NCI-H2029 (cell line): Measurements from ENCODE around the gene SMAD4.

Experiments used
- DNase-seq: peaks from one replicate; lab custom pipeline; 2025; lab: John Stamatoyannopoulos, UW

Gene SMAD4

GRCh38 chr18:51021226-51021965, 8.6 kb upstream of the SMAD4 start:
- no peak for DNase-seq

GRCh38 chr18:51025512-51025911, 4.5 kb upstream of the SMAD4 start:
- no peak for DNase-seq

GRCh38 chr18:51028201-51028805, 1.7 kb upstream of the SMAD4 start:
- DNase-seq: no peak

- peak; percentile 29 for DNase-seq
Observed at GRCh38 chr18:51029378-51029693, 677 bp upstream of the SMAD4 start.

DNA sequence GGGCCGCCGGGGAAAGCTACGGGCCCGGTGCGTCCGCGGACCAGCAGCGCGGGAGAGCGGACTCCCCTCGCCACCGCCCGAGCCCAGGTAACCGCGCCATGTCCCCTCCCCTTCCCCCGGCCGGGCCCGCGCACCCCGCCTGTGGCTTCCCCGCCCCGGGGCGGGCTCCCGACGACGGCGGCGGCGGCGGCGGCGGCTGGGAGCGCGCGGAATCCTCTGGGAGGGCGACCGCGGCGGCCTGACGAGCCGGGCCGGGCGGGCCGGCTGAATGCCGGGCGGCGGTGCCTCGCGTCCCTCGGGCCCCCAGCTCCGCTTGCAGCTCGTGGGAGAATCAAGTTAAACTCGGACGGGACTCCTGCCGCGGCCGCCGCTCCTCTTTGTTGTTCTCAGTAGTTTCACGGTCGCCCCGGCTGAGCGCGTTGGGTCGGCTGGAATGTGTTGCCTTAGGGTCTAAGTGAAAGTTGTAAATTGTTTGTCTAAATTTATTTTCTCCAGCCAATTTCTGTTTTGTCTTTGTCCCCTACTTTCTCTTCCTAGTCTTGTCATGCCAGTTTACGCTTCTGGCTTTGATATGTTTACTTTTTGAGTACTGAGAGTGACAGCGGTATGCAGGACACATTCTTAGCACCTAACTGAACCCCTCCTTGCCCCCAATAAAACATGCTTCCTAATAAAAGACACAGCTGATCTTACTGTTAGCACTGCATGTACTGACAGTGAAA, 685 bp downstream of the SMAD4 start:
- peak; percentile 25 for DNase-seq

DNA sequence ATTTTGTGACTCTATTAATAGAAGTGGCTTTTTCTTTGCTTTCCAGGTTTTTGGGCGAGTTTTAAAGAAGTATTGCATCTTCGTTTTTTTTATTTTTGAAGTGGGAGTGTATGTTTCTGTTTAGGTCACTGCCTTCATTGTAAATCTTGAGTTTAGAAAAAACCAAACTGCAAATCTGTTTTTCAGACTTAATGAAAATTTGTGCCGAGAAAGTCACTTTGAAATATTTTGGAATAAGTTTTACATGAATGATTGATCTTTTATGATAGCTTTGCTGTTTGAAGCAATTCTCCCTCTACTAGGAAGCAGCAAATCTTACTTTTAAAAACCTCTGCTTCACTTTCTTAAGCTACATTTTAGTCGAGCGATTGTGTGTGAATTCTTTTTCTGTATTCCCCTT, 2.2 kb downstream of the SMAD4 start:
- no peak for DNase-seq

- DNase-seq: no peak
Observed at GRCh38 chr18:51037230-51037629, 7.2 kb downstream of the SMAD4 start.

DNA sequence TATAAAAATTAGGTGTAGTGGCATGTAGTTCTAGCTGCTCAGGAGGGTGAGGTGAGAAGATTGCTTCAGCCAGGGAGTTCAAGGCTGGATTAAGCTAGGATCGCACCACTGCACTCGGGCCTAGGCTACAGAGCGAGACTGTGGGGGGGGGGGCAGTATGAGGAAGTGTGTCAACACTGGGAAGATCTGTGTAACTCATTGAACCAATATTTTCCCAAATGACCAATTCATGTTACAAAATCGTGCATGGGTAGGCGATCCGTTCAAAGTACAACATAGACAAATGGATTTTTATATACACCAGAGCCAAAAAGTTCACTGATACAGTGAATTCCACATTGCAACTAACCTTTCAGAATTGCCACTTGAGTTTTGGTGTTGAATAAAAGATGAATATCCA, 8.1 kb downstream of the SMAD4 start:
- no peak for DNase-seq

DNA sequence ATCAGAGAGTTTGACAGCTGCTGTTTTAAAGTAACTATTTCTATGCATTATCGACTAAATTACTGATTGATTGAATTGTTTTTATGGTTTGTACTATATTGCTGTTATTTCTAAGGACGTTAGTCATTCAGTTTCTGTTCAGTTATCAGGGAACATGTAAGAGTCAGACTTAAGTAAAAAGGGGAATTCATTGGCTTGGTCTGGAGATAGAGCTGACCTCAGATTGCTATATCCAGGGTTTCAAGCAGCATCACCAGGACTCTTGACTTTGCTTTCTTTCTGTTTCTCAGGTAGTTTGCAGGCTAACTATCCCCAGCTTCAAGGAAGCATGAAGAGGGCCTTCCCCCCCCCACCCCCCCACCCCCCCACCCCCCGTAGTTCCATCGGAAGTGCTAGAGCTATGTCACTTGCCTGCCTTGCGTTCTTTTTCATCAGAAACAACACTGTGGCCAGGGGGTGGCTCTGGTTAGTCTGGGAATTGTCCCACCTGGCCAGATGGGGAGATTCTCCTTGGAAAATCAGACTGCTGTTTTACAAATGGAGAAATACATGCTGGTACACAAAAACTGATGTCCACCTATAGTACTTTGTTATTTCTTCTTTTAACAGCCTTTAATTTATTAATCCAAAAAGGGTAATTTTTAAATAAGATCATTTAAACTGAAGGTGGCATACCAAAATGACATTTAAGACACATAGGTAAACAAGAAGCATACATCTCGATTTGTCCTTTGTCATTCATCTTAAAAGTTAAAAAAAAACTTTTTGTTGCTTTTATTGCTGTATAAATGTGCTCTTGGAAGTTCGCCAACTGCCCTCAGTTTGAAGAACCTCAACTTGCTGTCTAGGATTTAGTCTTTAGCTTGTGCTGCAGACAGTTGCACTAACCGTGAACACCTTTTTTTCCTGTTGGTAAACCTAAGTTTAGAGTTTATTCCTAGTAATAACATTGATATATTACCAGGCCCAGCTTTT, 9.4 kb downstream of the SMAD4 start:
- no peak for DNase-seq

GRCh38 chr18:51041677-51042352, 11.8 kb downstream of the SMAD4 start:
- DNase-seq: no peak

DNA sequence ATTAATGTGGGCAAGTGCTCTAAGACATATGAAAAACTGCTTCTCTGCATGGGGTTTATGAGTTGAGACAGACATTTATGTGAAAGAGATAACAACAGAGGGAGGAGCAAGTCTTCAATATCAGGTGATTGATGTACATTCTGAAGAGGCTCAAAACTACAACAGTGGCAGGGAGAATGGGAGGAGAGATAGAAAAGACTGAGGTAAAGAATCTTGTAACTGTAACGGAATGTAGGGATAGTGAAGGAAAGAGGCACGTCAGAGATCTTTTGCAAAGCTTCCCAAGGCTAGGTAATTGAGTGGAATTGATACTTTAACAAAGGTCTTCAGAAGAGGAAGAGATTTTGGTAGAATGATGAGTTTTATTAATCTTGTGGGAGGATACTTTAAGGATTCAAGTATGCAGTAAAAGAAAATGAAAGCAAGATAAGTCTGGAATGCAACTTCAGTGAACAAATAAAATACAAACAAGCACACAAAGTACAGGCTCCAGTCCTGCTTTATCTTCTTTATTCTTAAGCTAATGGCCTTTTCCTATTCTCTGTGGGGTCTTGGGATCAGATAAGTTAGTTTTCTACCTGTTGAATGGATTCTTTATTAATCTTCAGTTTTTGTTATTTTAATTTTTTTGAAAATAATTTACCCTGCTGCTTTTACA, 15.0 kb downstream of the SMAD4 start:
- no peak for DNase-seq

- no peak for DNase-seq
Observed at GRCh38 chr18:51048190-51048589, 18.2 kb downstream of the SMAD4 start.

DNA sequence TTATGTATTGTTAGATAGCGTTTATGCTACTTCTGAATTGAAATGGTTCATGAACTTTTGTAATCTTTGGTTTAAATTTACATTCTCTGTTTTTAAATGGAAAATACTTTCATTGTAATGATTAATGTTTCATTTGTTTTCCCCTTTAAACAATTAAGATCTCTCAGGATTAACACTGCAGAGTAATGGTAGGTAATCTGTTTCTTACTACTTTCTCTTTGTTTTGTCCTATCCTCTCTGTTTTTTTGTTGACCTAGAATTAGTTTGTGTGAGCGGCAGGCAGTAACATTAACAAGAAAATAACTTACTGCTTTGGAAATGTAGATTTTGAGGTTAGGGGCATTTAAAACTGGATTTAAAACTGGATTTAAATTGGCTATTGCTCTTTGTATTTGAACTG, 19.1 kb downstream of the SMAD4 start:
- DNase-seq: no peak

- peak; percentile 15 for DNase-seq
Observed at GRCh38 chr18:51051105-51051712, 21.2 kb downstream of the SMAD4 start.

GRCh38 chr18:51053814-51054213, 23.8 kb downstream of the SMAD4 start:
- DNase-seq: peak; percentile 22

- no peak for DNase-seq
Observed at GRCh38 chr18:51054764-51055163, 24.8 kb downstream of the SMAD4 start.

- no peak for DNase-seq
Observed at GRCh38 chr18:51059969-51060368, 30.0 kb downstream of the SMAD4 start.

DNA sequence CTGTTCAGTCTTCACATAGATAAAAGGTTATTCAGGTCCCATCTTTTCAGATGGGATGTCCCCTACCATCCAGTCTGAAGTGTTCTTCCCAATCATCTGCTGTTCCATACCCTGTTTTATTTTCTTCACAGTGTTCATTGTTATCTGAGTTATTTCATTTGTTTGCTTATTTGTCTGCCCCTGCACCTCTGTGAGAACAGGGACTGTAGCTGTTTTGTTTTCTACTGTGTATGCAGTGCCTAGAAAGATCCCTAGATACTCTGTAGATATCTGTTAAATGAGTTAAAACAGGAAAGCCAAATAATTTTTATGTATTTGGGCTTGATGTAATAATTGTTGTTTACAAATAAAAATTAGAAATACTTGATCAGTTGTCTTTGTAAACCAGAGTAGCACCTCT, 34.2 kb downstream of the SMAD4 start:
- no peak for DNase-seq

DNA sequence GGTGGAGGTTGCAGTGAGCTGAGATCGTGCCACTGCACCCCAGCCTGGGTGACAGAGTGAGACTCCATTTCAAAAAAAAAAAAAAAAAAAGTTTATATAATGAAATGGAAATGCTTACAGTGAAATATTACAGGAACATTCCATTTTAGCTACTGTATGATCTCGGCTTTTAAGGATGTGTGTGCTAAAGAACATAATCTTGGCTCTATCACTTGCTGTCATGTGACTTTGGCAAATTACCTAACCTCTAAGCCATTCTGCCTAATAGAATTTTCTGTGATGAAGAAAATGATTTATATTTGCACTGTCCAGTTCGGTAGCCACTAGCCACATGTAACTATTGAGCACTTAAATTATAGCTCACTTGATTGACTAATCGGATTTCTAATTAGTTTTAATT, 36.3 kb downstream of the SMAD4 start:
- DNase-seq: no peak

DNA sequence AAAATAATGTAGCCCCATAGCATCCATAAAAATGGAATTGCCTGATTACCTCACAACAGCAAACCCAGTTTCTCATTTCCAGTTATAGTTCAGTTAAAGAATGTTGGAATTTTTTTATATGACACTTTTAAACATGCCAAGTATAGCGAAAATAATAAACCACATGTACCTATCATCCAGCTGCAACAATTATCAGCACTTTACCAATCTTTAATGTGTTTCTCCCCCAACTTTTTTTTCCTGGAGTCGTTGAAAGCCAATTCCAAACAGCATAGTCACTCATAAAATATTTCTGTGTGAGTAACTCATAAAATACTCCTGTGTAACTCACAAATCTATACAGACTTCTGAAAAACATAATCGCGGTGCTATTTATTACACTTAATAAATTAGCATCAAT, 38.1 kb downstream of the SMAD4 start:
- DNase-seq: no peak

DNA sequence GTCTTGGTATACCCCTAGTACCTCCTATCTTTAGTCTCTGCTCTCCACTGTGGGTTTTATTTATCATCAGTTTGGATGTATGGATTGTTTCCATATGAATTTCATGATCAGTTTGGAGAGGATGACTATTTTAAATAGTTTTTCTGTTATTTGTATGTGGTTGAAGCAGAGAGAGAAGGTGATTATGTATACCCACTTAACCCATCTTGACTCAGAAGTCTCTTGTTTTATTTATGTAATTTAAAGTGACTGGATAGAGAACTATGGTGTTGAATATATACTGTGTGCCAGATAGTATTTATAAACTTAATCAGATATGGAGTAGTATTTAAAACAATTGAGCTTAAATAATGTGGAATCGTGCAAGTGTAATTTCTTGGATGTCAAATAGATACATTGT, 39.9 kb downstream of the SMAD4 start:
- DNase-seq: no peak
